Measurements from ENCODE around the gene ACYP2.

DNA sequence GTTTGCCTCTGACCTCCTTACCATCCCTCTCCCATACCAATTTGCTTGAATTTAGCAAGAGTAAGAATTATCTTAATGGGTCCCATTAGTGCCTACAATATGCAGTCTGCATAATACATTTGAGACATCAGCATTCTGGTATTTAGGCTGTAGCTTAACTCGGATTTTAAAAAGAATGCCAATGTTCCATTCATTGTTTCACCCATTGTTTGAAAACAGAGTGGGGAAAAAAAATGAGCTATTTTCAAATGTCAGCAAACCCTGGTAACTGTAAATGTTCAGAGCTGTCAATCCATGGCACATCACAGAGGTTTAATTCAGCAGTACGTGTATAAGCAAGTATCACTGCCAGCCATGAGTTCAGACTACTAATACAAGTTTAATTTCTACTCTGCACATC is 202.6 kb downstream of the ACYP2 start:
- TF ChIP-seq, protein P1, sequence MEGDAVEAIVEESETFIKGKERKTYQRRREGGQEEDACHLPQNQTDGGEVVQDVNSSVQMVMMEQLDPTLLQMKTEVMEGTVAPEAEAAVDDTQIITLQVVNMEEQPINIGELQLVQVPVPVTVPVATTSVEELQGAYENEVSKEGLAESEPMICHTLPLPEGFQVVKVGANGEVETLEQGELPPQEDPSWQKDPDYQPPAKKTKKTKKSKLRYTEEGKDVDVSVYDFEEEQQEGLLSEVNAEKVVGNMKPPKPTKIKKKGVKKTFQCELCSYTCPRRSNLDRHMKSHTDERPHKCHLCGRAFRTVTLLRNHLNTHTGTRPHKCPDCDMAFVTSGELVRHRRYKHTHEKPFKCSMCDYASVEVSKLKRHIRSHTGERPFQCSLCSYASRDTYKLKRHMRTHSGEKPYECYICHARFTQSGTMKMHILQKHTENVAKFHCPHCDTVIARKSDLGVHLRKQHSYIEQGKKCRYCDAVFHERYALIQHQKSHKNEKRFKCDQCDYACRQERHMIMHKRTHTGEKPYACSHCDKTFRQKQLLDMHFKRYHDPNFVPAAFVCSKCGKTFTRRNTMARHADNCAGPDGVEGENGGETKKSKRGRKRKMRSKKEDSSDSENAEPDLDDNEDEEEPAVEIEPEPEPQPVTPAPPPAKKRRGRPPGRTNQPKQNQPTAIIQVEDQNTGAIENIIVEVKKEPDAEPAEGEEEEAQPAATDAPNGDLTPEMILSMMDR (conservative IDR thresholded peaks at IDR 0.05; ENCODE audit: low read length): no peak
- no peak for TF ChIP-seq EZH2phosphoT487 (IDR thresholded peaks at IDR 0.05; ENCODE audit: borderline replicate concordance)
